GM18868 (cell line): ENCODE data around the gene RPRD1A.
"Not testable (repeated sequence)": the region's sequence is repeated elsewhere in the genome, so short reads cannot be mapped to it uniquely, and the experiment has no call there.

ENCODE experiments used
- ATAC-seq: cut with Tn5 transposase; IDR thresholded peaks from one replicate; pipeline ENCODE4 v1.9.1; 2021; ENCODE audit warnings: mild to moderate bottlenecking, moderate library complexity; ENCODE audit not compliant: unreplicated experiment

RPRD1A gene

GRCh38 chr18:36078751-36079529 is 11.6 kb upstream of the RPRD1A start:
- ATAC-seq = no peak

GRCh38 chr18:36077764-36078163 is 10.4 kb upstream of the RPRD1A start:
- not testable (repeated sequence) for ATAC-seq

- peak; percentile 97 for ATAC-seq
Observed at GRCh38 chr18:36075862-36076587, 8.7 kb upstream of the RPRD1A start.

GRCh38 chr18:36074435-36074834 is 7.1 kb upstream of the RPRD1A start:
- ATAC-seq = no peak

- no peak for ATAC-seq
Observed at GRCh38 chr18:36073676-36074075, 6.3 kb upstream of the RPRD1A start.

GRCh38 chr18:36072406-36072805 is 5.0 kb upstream of the RPRD1A start:
- ATAC-seq = not testable (repeated sequence)

GRCh38 chr18:36066686-36067054 is 689 bp downstream of the RPRD1A start:
- peak; percentile 2 for ATAC-seq

GRCh38 chr18:36066001-36066400 is 1.4 kb downstream of the RPRD1A start:
- no peak for ATAC-seq

GRCh38 chr18:36064809-36065079 is 2.6 kb downstream of the RPRD1A start:
- not testable (repeated sequence) for ATAC-seq

GRCh38 chr18:36064027-36064808 is 3.1 kb downstream of the RPRD1A start:
- ATAC-seq = no peak

- no peak for ATAC-seq
Observed at GRCh38 chr18:36058674-36059073, 8.7 kb downstream of the RPRD1A start.

GRCh38 chr18:36051760-36052159 is 15.6 kb downstream of the RPRD1A start:
- ATAC-seq = no peak

GRCh38 chr18:36050479-36050878 is 16.9 kb downstream of the RPRD1A start:
- ATAC-seq = no peak

- no peak for ATAC-seq
Observed at GRCh38 chr18:36047521-36047920, 19.8 kb downstream of the RPRD1A start.

GRCh38 chr18:36046898-36047297 is 20.5 kb downstream of the RPRD1A start:
- ATAC-seq = no peak

GRCh38 chr18:36045241-36045991 is 21.9 kb downstream of the RPRD1A start:
- no peak for ATAC-seq

- no peak for ATAC-seq
Observed at GRCh38 chr18:36043153-36043552, 24.2 kb downstream of the RPRD1A start.

GRCh38 chr18:36041146-36041545 is 26.2 kb downstream of the RPRD1A start:
- no peak for ATAC-seq

- no peak for ATAC-seq
Observed at GRCh38 chr18:36038102-36038663, 29.2 kb downstream of the RPRD1A start.

GRCh38 chr18:36035253-36035652 is 32.1 kb downstream of the RPRD1A start:
- no peak for ATAC-seq
